GM19467 (cell line): ENCODE results near the gene CEP89.
"Not testable (repeated sequence)": the region's sequence is repeated elsewhere in the genome, so short reads cannot be mapped to it uniquely, and the experiment has no call there.

Experiments
- ATAC-seq: cut with Tn5 transposase; IDR thresholded peaks from one replicate; pipeline ENCODE4 v1.9.1; 2021; ENCODE audit warnings: mild to moderate bottlenecking, moderate library complexity; ENCODE audit not compliant: unreplicated experiment

The CEP89 gene

DNA sequence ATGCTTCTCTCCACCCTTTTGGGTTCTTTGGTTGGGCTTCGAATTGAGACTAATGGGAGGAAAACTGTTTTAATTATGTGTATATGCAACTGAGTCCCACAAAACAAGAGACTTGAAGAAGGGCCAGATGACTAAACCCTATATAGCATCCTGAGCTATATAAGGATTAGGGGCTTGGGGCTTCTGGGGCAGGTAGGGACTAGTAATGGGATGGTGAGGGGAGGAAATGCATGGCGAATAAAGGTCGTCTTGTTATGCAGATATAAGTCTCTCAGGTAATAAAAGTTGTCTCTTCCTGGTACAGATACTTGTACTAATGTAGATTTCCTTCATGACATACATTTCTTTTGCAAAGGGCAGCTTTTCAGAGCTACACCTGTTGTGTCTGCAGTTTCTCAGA is 99.4 kb downstream of the CEP89 start:
- no peak for ATAC-seq

DNA sequence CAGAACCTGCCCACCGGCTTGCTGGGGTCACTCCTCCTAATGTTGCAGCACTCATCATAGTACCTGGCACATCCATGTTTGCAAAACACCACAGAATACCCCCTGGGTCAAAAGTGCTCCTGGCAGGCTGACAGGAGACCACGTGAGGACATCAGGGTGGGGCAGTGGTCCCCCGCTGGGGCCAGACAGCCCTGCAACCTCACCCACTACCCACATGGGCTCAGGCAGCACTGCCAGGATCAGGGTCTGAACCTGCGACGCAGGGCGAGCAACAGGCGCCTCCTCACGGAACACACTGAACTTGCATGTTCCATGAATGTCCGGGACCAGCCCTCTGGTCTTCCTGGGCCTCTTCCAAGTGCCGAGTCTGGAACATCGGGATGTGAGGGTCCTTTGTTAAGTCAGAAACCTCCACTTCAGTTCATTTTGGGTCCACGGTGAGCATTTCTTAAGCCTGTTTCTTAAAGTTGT is 100.7 kb downstream of the CEP89 start:
- no peak for ATAC-seq

GRCh38 chr19:32869966-32870573 is 101.7 kb downstream of the CEP89 start:
- no peak for ATAC-seq

DNA sequence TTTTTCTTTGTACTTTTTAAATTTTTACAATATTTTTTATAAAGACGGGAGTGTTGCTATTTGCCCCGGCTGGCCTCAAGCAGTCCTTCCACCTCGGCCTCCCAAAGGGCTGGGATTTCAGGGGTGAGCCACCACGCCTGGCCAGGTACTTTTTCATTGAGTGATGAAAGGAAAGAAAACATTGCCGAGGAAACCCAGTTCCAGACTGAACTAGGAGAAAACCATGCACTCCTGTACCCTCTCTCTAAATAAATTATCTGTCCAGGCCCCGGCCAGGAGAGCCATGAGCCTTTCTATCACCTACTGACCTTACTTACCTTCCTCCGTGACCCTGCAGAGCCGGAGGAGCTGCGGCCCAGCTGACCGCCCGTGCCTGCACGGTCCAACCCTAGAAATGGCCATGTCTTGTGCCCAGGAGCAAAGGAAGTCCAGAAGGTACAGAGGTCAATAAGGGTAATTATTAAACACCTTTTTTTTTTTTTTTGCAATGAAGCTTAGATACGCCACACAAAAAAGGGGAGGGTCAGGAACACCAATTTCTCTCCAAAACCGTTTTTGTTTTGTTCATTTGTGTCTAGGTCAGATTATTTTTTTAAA is 102.3 kb downstream of the CEP89 start, which contains the start of gene SLC7A9:
SLC7A9 (minus strand) TSS at position 399 of the 597 bp plus-strand sequence. CDS start 1,233 bp downstream, outside the sequence.
- no peak for ATAC-seq

DNA sequence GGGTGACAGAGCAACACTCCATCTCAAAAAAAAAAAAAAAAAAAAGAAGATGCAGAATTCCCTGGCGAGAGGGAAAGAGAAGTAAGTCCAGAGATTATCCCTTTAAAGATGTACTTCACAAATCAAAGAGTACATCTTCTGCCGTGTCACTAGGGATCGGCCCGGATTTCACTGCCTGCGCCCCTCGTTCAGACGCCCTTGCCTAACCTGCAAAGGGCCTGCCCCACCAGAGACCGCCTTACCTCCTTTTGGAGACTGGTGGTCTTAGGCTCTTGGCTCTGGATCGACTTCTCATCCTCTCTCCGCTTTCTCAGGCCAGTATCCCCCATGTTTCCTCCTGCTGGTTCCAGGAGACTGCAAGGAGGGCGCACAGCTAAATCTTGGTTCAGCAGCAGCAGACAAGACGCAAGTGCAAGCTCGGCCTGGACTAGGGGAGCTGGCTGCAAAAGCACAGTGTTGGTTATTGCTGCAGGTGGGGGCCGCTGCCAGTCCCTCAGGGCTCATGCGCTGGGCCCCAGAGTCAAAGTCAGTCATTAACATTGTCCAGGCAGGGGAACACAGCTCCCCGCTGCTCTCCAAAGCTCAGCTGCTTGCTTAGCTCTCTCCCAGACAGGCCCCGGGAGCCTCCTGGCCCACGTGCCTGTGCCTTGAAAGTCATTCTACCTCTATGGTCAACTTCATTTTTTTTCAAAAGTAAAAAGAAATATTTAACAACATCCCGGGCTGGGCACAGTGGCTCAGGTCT is 103.4 kb downstream of the CEP89 start:
- no peak for ATAC-seq

GRCh38 chr19:32867436-32867835 is 104.3 kb downstream of the CEP89 start:
- not testable (repeated sequence) for ATAC-seq

DNA sequence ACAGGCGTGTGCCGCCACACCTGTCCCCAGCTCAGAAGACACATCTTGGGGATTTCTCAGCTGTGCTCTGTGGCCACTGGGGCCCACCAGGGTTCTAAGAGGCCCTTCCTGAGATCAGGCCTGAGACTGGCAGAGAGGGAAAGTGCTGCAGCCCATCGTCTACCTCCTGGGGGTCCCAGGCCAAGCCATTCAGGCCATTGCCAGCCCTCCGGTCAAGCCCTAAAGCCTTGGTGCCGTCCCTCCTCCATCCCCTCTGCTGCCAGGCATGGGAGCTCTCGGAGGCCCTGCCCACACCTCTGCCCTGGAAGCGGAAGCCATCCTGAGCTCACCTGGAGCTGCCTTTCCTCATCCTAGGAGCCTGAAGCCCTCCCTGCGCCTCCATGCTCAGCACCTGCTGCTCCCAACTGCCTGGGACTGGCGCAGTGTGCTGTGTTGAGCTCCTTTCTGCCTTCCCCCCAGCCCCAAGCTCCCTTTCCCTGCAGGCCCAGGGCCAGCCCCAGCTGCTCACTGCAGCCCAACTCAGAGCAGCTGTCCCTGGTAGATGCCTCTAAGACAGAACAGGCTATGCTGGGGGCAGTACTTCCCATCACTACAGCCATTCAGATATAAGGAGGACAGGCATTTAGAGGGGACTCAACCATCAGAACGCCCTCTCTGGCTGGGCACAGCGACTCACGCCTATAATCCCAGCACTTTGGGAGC is 105.0 kb downstream of the CEP89 start:
- ATAC-seq, result no peak

- no peak for ATAC-seq
Measured at GRCh38 chr19:32866061-32866460, 105.7 kb downstream of the CEP89 start.

DNA sequence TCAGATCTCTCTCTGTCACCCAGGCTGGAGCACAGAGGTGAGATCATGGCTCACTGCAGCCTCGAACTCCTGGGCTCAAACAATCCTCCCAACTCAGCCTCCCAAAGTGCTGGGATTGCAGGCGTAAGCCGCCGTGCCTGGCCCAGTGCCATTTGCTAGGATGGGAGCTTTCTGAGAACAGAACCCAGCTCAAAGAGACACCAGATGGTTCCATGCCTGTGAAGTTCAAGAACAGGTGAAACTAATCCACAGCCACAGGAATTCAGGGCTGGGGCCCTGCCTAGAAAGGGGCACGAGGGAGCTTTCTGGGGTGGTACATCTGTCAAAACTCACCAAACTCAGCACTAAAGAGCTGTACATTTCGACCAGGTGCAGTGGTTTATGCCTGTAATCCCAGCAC is 106.4 kb downstream of the CEP89 start:
- no peak for ATAC-seq

DNA sequence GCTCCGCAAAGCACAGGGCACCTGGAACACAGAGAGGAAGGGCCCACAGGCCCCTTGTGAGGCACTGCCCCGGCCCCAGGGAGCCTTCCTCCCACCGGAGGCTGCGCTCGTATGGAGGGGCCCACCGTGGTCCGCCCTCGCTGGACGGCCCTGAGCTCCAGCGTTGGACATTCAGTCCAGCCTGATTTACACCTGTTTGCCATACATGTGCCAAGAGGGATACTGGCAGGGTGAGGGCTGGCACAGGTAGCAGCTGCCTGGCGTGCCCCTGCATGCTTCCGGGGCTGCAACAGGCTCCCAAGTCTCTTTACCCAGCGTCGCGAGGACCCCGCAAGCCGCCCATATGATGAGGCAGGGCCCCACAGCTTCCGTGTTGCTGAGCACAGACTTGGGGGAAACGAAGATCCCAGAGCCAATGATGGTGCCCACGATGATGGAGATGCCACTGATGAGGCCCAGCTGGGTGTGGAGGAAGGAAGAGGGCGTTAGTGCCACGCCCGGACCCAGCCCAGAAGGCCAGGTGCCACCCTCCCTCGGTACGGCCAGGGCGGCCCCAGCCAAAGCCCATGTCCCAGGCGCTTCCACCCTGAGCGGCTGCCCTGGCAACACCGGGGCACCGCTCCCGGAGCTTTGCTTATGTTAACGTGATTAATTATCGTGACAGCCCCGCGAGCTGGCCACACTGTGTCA is 107.3 kb downstream of the CEP89 start:
- no peak for ATAC-seq

GRCh38 chr19:32863841-32864240 is 107.9 kb downstream of the CEP89 start:
- ATAC-seq, result no peak

GRCh38 chr19:32863301-32863700 is 108.5 kb downstream of the CEP89 start:
- ATAC-seq, result no peak

- no peak for ATAC-seq
Measured at GRCh38 chr19:32862741-32863140, 109.0 kb downstream of the CEP89 start.

GRCh38 chr19:32862173-32862572 is 109.6 kb downstream of the CEP89 start:
- no peak for ATAC-seq

- no peak for ATAC-seq
Measured at GRCh38 chr19:32861596-32861995, 110.2 kb downstream of the CEP89 start.

GRCh38 chr19:32859591-32859990 is 112.2 kb downstream of the CEP89 start:
- ATAC-seq, result no peak

GRCh38 chr19:32858559-32858958 is 113.2 kb downstream of the CEP89 start:
- no peak for ATAC-seq

- ATAC-seq, result no peak
Measured at GRCh38 chr19:32858155-32858554, 113.6 kb downstream of the CEP89 start.

DNA sequence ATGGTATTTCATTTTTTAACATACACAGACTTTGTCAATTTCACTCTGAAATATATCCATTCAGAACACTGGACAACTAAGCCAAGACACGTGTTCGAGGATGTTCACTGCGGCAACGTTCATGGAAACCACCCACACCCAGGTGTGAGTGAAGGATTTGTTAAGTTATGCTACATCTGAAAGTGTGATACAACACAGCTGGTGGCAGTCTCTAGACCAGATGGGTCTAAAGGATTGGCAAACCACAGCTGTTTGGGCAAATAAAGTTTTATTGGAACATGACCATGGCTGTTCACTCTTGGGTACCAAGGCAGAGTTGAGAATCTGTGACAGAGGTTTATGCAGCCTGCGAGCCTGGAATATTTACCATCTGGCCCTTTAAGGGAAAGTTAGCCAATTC is 114.2 kb downstream of the CEP89 start:
- no peak for ATAC-seq

GRCh38 chr19:32856818-32857217 is 114.9 kb downstream of the CEP89 start:
- not testable (repeated sequence) for ATAC-seq

DNA sequence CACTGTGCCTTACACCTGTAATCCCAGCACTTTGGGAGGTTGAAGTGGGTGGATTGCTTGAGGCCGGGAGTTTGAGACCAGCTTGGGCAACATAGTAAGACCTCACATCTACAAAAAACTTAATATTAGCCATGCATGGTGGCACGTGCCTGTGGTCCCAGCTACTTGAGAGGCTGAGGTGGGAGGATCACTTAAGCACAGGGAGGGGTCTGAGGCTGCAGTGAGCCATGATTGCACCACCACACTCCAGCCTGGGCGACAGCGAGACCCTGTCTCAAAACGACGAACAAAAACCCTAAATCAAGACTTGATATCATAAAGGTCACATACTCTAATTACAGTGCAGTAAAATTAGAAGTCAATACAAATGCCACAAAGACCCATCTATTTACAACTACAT is 119.5 kb downstream of the CEP89 start:
- ATAC-seq, result no peak
